Measurements from ENCODE around the gene CARD14. TPM values are rescaled to one million over a fixed set of nuclear protein-coding genes. Genes with fewer than 3 reads are reported as not detected.

Gene CARD14
- total RNA-seq, 1 donor from 2014 or later, result 0.60 TPM

GRCh38 chr17:80123791-80124190 lies 46.0 kb upstream of the CARD14 start:
- H3K27ac ChIP-seq, result no peak overlapping the region
- TF ChIP-seq EZH2phosphoT487 (IDR thresholded peaks at IDR 0.05) (no peak), CTCF (IDR thresholded peaks at IDR 0.05) (no peak), EZH2 (IDR thresholded peaks at IDR 0.05) (no peak)
- peak overlapping the region; percentile 95 for H2AFZ ChIP-seq (replicated peaks)
- Mint-ChIP-seq H3K36me3 (no peaks in the 10 kb centered on the region), H3K27me3 (ENCODE audit: insufficient read depth, low read depth) (peaks cover 6% of the 10 kb centered on the region), H3K27ac (peak overlapping the region; percentile 70), H3K9me3 (no peaks in the 10 kb centered on the region), H3K4me1 (peaks cover 12% of the 10 kb centered on the region), H3K4me3 (no peak overlapping the region)
- no peaks in the 10 kb centered on the region for H3K27me3 ChIP-seq
- peaks cover 11% of the 10 kb centered on the region for H3K4me1 ChIP-seq
- H3K9me3 ChIP-seq (ENCODE audit: low read depth), result no peaks in the 10 kb centered on the region
- no peak overlapping the region for H3K4me3 ChIP-seq
- no peaks in the 10 kb centered on the region for H3K79me2 ChIP-seq (ENCODE audit: low read depth)
- no peak overlapping the region for H3K9ac ChIP-seq
- peak overlapping the region; percentile 8 for H3K4me2 ChIP-seq
- H3F3A ChIP-seq (ENCODE audit: low read depth), result peaks cover 8% of the 10 kb centered on the region
- H4K20me1 ChIP-seq (ENCODE audit: low read depth), result no peaks in the 10 kb centered on the region
- no peak for DNase-seq (ENCODE audit: low spot score)
- no peaks in the 10 kb centered on the region for H3K36me3 ChIP-seq

DNA sequence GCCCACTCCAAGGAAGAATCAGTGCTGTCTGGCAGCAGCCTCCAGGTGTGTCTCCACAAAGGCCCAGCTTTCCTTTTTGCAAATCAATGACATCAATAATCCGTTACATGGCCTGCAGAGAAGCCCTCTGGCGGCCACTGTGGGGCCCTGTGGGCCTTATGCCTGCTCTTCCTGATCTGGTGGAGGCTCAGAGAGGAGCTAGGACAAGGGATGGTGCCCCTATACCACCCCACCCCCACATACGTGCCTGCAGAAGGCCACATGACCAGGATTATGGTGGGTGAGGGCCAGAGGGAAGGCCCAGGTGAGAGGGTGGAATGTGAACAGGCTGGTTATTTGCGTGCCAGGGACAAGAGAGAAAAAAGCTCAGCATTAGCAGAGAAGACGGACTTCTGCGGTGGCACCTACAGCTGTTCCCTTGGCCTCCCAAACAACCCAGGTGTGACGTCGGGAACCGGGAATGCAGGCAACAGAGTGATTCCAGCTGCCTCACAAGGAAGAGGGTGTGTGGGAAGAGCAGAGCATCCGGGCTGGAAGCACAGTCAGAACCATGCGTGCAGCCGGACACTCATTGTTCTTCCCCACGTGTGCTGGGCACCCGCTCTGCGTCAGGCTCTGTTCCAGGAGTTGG lies 45.4 kb upstream of the CARD14 start:
- peak overlapping the region; percentile 70 for H3K27ac Mint-ChIP-seq
- no peaks in the 10 kb centered on the region for H3K9me3 ChIP-seq (ENCODE audit: low read depth)
- H3K4me2 ChIP-seq, result peak overlapping the region; percentile 8
- peak; percentile 78 for DNase-seq (ENCODE audit: low spot score)
- H3K9me3 Mint-ChIP-seq, result no peaks in the 10 kb centered on the region
- H3K4me3 ChIP-seq, result no peak overlapping the region
- peaks cover 12% of the 10 kb centered on the region for H3K4me1 Mint-ChIP-seq
- H3K36me3 Mint-ChIP-seq, result no peaks in the 10 kb centered on the region
- H2AFZ ChIP-seq (replicated peaks), result peak overlapping the region; percentile 95
- peaks cover 8% of the 10 kb centered on the region for H3F3A ChIP-seq (ENCODE audit: low read depth)
- H3K36me3 ChIP-seq, result no peaks in the 10 kb centered on the region
- H3K79me2 ChIP-seq (ENCODE audit: low read depth), result no peaks in the 10 kb centered on the region
- peaks cover 6% of the 10 kb centered on the region for H3K27me3 Mint-ChIP-seq (ENCODE audit: insufficient read depth, low read depth)
- H3K4me1 ChIP-seq, result peaks cover 11% of the 10 kb centered on the region
- H3K27me3 ChIP-seq, result no peaks in the 10 kb centered on the region
- no peaks in the 10 kb centered on the region for H4K20me1 ChIP-seq (ENCODE audit: low read depth)
- no peak overlapping the region for H3K9ac ChIP-seq
- TF ChIP-seq EZH2phosphoT487 (IDR thresholded peaks at IDR 0.05) (no peak), CTCF (IDR thresholded peaks at IDR 0.05) (peak; percentile 69)
- H3K27ac ChIP-seq, result no peak overlapping the region
- no peak overlapping the region for H3K4me3 Mint-ChIP-seq

DNA sequence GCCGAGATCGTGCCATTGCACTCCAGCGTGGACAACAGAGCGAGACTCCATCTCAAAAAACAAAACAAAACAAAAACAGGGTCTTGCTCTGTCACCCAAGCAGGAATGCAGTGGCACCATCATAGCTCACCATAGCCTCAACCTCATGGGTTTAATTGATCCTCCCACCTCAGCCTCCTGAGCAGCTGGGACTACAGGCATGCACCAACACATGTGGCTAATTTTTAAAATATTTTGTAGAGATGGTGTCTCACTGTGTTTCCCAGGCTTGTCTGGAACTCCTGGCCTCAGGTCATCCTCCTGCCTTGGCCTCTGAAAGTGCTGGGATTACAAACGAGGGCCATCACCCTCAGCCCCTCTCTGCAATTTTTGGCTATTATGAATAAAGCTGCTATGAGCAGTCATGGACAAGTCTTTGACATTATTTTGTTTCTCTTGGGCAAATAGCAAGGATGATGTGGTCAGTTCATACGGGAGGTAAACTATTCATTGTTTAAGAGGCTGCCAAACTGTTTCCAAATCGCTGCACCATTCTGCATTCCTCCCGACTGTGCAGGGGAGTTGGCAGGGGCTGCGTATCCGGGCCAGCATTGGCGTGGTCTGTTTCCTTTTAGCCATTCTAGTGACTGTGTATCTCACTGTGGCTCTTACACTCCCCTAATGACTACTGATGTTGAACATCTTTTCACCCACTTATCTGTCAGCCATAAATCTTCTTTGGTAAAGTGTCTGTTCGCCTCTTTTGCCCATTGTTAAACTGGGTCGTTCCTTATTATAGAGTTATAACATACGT lies 44.0 kb upstream of the CARD14 start:
- Histone ChIP-seq H3K4me1 (peaks cover 11% of the 10 kb centered on the region), H4K20me1 (ENCODE audit: low read depth) (no peaks in the 10 kb centered on the region), H3K9me3 (ENCODE audit: low read depth) (no peaks in the 10 kb centered on the region), H3K27ac (no peak overlapping the region), H3K36me3 (no peaks in the 10 kb centered on the region), H3K9ac (no peak overlapping the region), H3K4me2 (no peak overlapping the region), H3K79me2 (ENCODE audit: low read depth) (no peaks in the 10 kb centered on the region), H3F3A (ENCODE audit: low read depth) (peaks cover 9% of the 10 kb centered on the region), H2AFZ (replicated peaks) (no peak overlapping the region), H3K4me3 (no peak overlapping the region), H3K27me3 (no peaks in the 10 kb centered on the region)
- peaks cover 12% of the 10 kb centered on the region for H3K4me1 Mint-ChIP-seq
- no peak for DNase-seq (ENCODE audit: low spot score)
- no peak overlapping the region for H3K27ac Mint-ChIP-seq
- no peak overlapping the region for H3K4me3 Mint-ChIP-seq
- TF ChIP-seq EZH2phosphoT487 (IDR thresholded peaks at IDR 0.05) (no peak), EZH2 (IDR thresholded peaks at IDR 0.05) (no peak), CTCF (IDR thresholded peaks at IDR 0.05) (no peak)
- H3K36me3 Mint-ChIP-seq, result no peaks in the 10 kb centered on the region
- no peaks in the 10 kb centered on the region for H3K9me3 Mint-ChIP-seq
- H3K27me3 Mint-ChIP-seq (ENCODE audit: insufficient read depth, low read depth), result peaks cover 6% of the 10 kb centered on the region
